Measurements from ENCODE around the gene C16orf92. TPM values are rescaled to one million over a fixed set of nuclear protein-coding genes. Genes with fewer than 3 reads are reported as not detected.
A peak's percentile ranks its signal among the peaks of the same experiment; 100 is the strongest.

C16orf92 gene
- total and polyA plus RNA-seq, 2 of the 13 experiments (the other 11 are each of a cell fraction or from before 2014, with no cell fraction given): not detected

- TF ChIP-seq DZIP1 (CRISPR knock-in tag; IDR thresholded peaks at IDR 0.05) (peak; percentile 50; the same call in 1 of the 2 replicates), ZFAT (CRISPR knock-in tag; conservative IDR thresholded peaks at IDR 0.05) (no peak), SOX5 (CRISPR knock-in tag; IDR thresholded peaks at IDR 0.05; ENCODE audit: borderline replicate concordance) (no peak), RFX1 (IDR thresholded peaks at IDR 0.05) (no peak), ZSCAN25 (CRISPR knock-in tag; IDR thresholded peaks at IDR 0.05) (peak; percentile 95), ELK4 (CRISPR knock-in tag; IDR thresholded peaks at IDR 0.05; ENCODE audit: borderline replicate concordance) (no peak), MXD4 (CRISPR knock-in tag; IDR thresholded peaks at IDR 0.05) (peak; percentile 10; the same call in 1 of the 2 replicates), HOXA3 (CRISPR knock-in tag; IDR thresholded peaks at IDR 0.05) (peak; percentile 61), ZNF451 (CRISPR knock-in tag; IDR thresholded peaks at IDR 0.05) (0 out of 2 replicates have a peak, but pooled peaks have one; percentile 4), ZEB1 (IDR thresholded peaks at IDR 0.05; ENCODE audit: insufficient replicate concordance, low read depth) (no peak)
- TF ChIP-seq, protein P1, sequence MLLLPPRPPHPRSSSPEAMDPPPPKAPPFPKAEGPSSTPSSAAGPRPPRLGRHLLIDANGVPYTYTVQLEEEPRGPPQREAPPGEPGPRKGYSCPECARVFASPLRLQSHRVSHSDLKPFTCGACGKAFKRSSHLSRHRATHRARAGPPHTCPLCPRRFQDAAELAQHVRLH (CRISPR knock-in tag; IDR thresholded peaks at IDR 0.05; ENCODE audit: borderline replicate concordance, low read depth): 0 out of 2 replicates have a peak, but pooled peaks have one; percentile 15
Measured at GRCh38 chr16:30069611-30070462, 46.8 kb downstream of the C16orf92 start (continued).
